PC-9 (cell line): ENCODE data around the gene RAB37.

ENCODE experiments used
- EZH2 ChIP-seq: fragments of 200-600 bp; sonication (generic); IDR thresholded peaks from 2 replicates; pipeline ENCODE4 v1.8.0; 2017; ENCODE audit warnings: antibody characterized with exemption, low read depth
- TF ChIP-seq, protein P1 (sequence below): fragments of 200-600 bp; sonication (generic); conservative IDR thresholded peaks from 2 replicates; pipeline ENCODE4 v1.6.1; 2017; ENCODE audit warnings: mixed run types, antibody characterized with exemption, mild to moderate bottlenecking, moderate library complexity

DNA sequence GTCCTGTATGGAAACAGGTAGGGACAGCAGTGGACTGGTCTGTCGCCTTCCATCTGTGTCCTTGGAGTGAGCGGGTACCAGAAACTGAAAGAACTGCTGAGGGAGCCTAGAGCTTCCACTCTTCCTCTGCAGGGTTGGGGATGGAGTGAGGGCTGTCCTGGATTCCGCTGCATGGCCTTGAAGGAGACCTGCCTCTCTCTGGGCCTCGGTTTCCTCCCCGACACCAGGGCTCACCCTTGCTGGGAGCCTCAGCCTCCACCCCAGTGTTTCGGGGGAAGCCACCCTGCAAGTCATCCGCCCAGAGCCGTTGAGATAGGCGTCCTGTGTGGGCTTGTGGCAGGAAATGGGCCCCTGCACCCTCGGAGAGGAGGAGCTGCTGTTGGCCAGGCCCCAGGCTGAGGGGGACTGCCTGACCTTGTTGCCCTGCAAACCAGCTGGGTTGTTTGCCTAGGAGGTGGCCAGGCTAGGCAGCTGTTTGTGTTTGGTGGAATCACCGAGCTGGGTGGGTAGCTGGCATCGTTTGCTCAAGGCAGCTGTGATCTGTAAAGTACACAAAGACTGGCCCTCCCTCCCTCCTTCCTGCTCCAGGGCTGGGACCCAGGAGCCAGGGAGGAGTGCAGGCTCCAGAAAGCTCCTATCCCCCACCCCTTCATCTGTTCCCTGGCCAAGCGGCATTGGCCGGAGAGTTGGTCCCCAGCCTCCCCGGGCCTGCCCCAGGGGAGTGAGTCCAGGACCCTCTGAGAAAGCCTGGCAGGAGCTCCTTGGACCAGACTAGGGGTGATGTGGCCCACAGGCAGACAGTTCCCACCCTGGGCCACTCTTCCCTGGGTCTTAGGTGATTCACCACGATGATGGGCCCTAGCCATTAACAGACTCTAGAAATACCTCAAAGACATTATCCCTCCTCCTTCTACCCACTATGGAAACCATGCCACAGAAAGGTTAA lies 1.3 kb downstream of the RAB37 start:
- TF ChIP-seq, protein P1, sequence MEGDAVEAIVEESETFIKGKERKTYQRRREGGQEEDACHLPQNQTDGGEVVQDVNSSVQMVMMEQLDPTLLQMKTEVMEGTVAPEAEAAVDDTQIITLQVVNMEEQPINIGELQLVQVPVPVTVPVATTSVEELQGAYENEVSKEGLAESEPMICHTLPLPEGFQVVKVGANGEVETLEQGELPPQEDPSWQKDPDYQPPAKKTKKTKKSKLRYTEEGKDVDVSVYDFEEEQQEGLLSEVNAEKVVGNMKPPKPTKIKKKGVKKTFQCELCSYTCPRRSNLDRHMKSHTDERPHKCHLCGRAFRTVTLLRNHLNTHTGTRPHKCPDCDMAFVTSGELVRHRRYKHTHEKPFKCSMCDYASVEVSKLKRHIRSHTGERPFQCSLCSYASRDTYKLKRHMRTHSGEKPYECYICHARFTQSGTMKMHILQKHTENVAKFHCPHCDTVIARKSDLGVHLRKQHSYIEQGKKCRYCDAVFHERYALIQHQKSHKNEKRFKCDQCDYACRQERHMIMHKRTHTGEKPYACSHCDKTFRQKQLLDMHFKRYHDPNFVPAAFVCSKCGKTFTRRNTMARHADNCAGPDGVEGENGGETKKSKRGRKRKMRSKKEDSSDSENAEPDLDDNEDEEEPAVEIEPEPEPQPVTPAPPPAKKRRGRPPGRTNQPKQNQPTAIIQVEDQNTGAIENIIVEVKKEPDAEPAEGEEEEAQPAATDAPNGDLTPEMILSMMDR = no peak
- no peak for TF ChIP-seq EZH2
